Caco-2 (cell line): ENCODE results near the gene TNFSF10. TPM values are rescaled to one million over a fixed set of nuclear protein-coding genes. Genes with fewer than 3 reads are reported as not detected.

Experiments used
- BruUV-seq: library from RNA; stranded (reverse); fragments of 400-500 nt; replicated peaks from 2 replicates; lab custom pipeline; 2021; lab: Mats Ljungman, UMichigan
- CTCF ChIA-PET: fragments of 300-600 bp; sonication (Branson Sonifier 250); formaldehyde crosslinking; loops from one replicate; lab custom pipeline; 2022; ENCODE audit warnings: antibody characterized with exemption; lab: Charles Lee
- POLR2A ChIA-PET: fragments of 300-600 bp; sonication (Branson Sonifier 250); formaldehyde crosslinking; loops from one replicate; lab custom pipeline; 2022; ENCODE audit warnings: antibody characterized with exemption; lab: Charles Lee
- DNase-seq, 2 experiments: peaks; one replicate each; pipeline versions ENCODE4 v3.0.0 to v3.0.0-alpha.2; 2020 to 2022
- H3K27me3 ChIP-seq: replicated peaks from 2 replicates; pipeline ENCODE4 v1.6.0; 2011; ENCODE audit warnings: low read length; ENCODE audit not compliant: control insufficient read depth, insufficient read depth
- H3K36me3 ChIP-seq: 2 replicates; pipeline ENCODE4 v1.5.1; 2011; ENCODE audit warnings: low read length; ENCODE audit not compliant: control insufficient read depth, insufficient read depth
- H3K4me1 ChIP-seq: fragments of 250-450 bp; sonication (Bioruptor Pico); 2 replicates; pipeline ENCODE4 v1.5.1; 2020; ENCODE audit warnings: mild to moderate bottlenecking
- H3K4me3 ChIP-seq: 2 replicates; pipeline ENCODE4 v1.5.1; 2011; ENCODE audit warnings: low read depth, mild to moderate bottlenecking, control low read depth, low read length
- H3K9me3 ChIP-seq: fragments of 250-450 bp; sonication (Bioruptor Pico); 2 replicates; pipeline ENCODE4 v1.5.1; 2020; ENCODE audit warnings: mild to moderate bottlenecking, moderate library complexity
- H3K27ac Mint-ChIP-seq: one replicate; pipeline ENCODE4 v1.8.0; 2022; ENCODE audit warnings: mixed read lengths; ENCODE audit not compliant: unreplicated experiment
- H3K27me3 Mint-ChIP-seq: one replicate; pipeline ENCODE4 v1.8.0; 2022; ENCODE audit warnings: mixed read lengths; ENCODE audit not compliant: insufficient read depth, unreplicated experiment
- H3K36me3 Mint-ChIP-seq: one replicate; pipeline ENCODE4 v1.8.0; 2022; ENCODE audit warnings: mild to moderate bottlenecking, mixed read lengths; ENCODE audit not compliant: insufficient read depth, unreplicated experiment
- H3K4me1 Mint-ChIP-seq: one replicate; pipeline ENCODE4 v1.8.0; 2022; ENCODE audit warnings: low read depth, mixed read lengths; ENCODE audit not compliant: unreplicated experiment
- H3K4me3 Mint-ChIP-seq: one replicate; pipeline ENCODE4 v1.8.0; 2022; ENCODE audit warnings: mild to moderate bottlenecking, moderate library complexity, mixed read lengths; ENCODE audit not compliant: unreplicated experiment
- H3K9me3 Mint-ChIP-seq: one replicate; pipeline ENCODE4 v1.8.0; 2022; ENCODE audit warnings: mixed read lengths; ENCODE audit not compliant: unreplicated experiment
- CTCF ChIP-seq, 2 experiments: fragments of 200-600 bp in 1 of 2; IDR thresholded peaks; 1 replicate in 1 of 2; 2 replicates in 1 of 2; pipeline versions ENCODE4 v1.5.1 to v1.8.0; 2011 to 2022; ENCODE audit warnings: antibody characterized with exemption in 1 of 2, control low read depth in 1 of 2, inconsistent platforms in 1 of 2, low read depth in 1 of 2, low read length in 1 of 2, mild to moderate bottlenecking in 1 of 2, moderate library complexity in 1 of 2; ENCODE audit not compliant: insufficient read depth in 1 of 2, severe bottlenecking in 1 of 2, unreplicated experiment in 1 of 2
- intact Hi-C: fragments of 100-400 bp; cut with micrococcal nuclease; formaldehyde crosslinking; loops from one replicate; pipeline ENCODE4 v1.10.0; 2022; ENCODE audit not compliant: unreplicated experiment
- total RNA-seq: library from RNA; stranded (reverse); gene quantifications from 2 replicates; pipeline ENCODE4 v1.2.3, GENCODE V29; 2022

Gene TNFSF10
- total RNA-seq, 1 experiment from 2014 or later: not detected

- Mint-ChIP-seq H3K9me3 (no peaks in the 10 kb centered on the region), H3K4me3 (no peak overlapping the region), H3K36me3 (no peaks in the 10 kb centered on the region), H3K4me1 (peaks cover 7% of the 10 kb centered on the region), H3K27ac (no peak overlapping the region), H3K27me3 (no peaks in the 10 kb centered on the region)
- H3K9me3 ChIP-seq: no peaks in the 10 kb centered on the region
- H3K4me1 ChIP-seq: peaks cover 4% of the 10 kb centered on the region
- no TSS peak for BruUV-seq
- ChIA-PET CTCF (no interaction called here), POLR2A (no interaction called here)
- no peak overlapping the region for H3K4me3 ChIP-seq
- H3K27me3 ChIP-seq: no peaks in the 10 kb centered on the region
- H3K36me3 ChIP-seq: no peaks in the 10 kb centered on the region
- intact Hi-C loops: no loop called here
- no peak for DNase-seq
- no peak for TF ChIP-seq CTCF (IDR thresholded peaks at IDR 0.05; ENCODE audit: insufficient read depth in 1 of 2, low read depth in 1 of 2, low read length in 1 of 2, severe bottlenecking in 1 of 2, unreplicated experiment in 1 of 2)
Observed at GRCh38 chr3:172520301-172520831, 2.9 kb downstream of the TNFSF10 start.

- Histone ChIP-seq H3K4me1 (peaks cover 3% of the 10 kb centered on the region), H3K4me3 (no peak overlapping the region), H3K9me3 (no peaks in the 10 kb centered on the region), H3K27me3 (no peaks in the 10 kb centered on the region), H3K36me3 (no peaks in the 10 kb centered on the region)
- no peak for TF ChIP-seq CTCF (IDR thresholded peaks at IDR 0.05; ENCODE audit: insufficient read depth in 1 of 2, low read depth in 1 of 2, low read length in 1 of 2, severe bottlenecking in 1 of 2, unreplicated experiment in 1 of 2)
- Mint-ChIP-seq H3K27ac (no peak overlapping the region), H3K9me3 (no peaks in the 10 kb centered on the region), H3K4me1 (peaks cover under 1% of the 10 kb centered on the region), H3K27me3 (no peaks in the 10 kb centered on the region), H3K36me3 (no peaks in the 10 kb centered on the region), H3K4me3 (no peak overlapping the region)
- no TSS peak for BruUV-seq
- CTCF ChIA-PET: no interaction called here
- DNase-seq: no peak
- intact Hi-C loops: no loop called here
- POLR2A ChIA-PET: no interaction called here
Observed at GRCh38 chr3:172519740-172520139, 3.5 kb downstream of the TNFSF10 start.

- DNase-seq: no peak
- POLR2A ChIA-PET: no interaction called here
- Mint-ChIP-seq H3K4me3 (no peak overlapping the region), H3K36me3 (no peaks in the 10 kb centered on the region), H3K4me1 (no peaks in the 10 kb centered on the region), H3K27ac (no peak overlapping the region), H3K9me3 (no peaks in the 10 kb centered on the region), H3K27me3 (no peaks in the 10 kb centered on the region)
- intact Hi-C loops: no loop called here
- no peaks in the 10 kb centered on the region for H3K27me3 ChIP-seq
- CTCF ChIA-PET: no interaction called here
- no peaks in the 10 kb centered on the region for H3K36me3 ChIP-seq
- H3K4me3 ChIP-seq: no peak overlapping the region
- TF ChIP-seq CTCF (IDR thresholded peaks at IDR 0.05; ENCODE audit: insufficient read depth in 1 of 2, low read depth in 1 of 2, low read length in 1 of 2, severe bottlenecking in 1 of 2, unreplicated experiment in 1 of 2): no peak
- H3K9me3 ChIP-seq: no peaks in the 10 kb centered on the region
- no peaks in the 10 kb centered on the region for H3K4me1 ChIP-seq
- no TSS peak for BruUV-seq
Observed at GRCh38 chr3:172518929-172519640, 4.1 kb downstream of the TNFSF10 start.
